B cell (primary cell): Measurements from ENCODE around the gene ADCY2. TPM values are rescaled to one million over a fixed set of nuclear protein-coding genes. Genes with fewer than 3 reads are reported as not detected.

Experiments
- ATAC-seq: fragments of 200-7000 bp; cut with Tn5 transposase; one replicate; pipeline ENCODE4 v1.10.0; 2021; ENCODE audit warnings: low read depth, mild to moderate bottlenecking, moderate number of reproducible peaks, moderate library complexity
- CTCF ChIA-PET: fragments of 350-600 bp; sonication (Branson Sonifier 250); formaldehyde crosslinking; loops from one replicate; lab custom pipeline; 2021; ENCODE audit warnings: antibody characterized with exemption, inconsistent platforms; lab: Charles Lee
- POLR2A ChIA-PET: fragments of 350-600 bp; sonication (Branson Sonifier 250); formaldehyde crosslinking; loops from one replicate; lab custom pipeline; 2021; ENCODE audit warnings: antibody characterized with exemption; lab: Charles Lee
- DNase-seq: peaks from one replicate; pipeline ENCODE4 v3.0.0; 2013
- H2AFZ ChIP-seq: 2 replicates; pipeline ENCODE4 v1.6.1; 2012; ENCODE audit warnings: mild to moderate bottlenecking, low read depth, low read length; ENCODE audit not compliant: insufficient read depth, poor library complexity, severe bottlenecking
- H3K27ac ChIP-seq, 2 donors: 1 replicate in 1 of 2; 2 replicates in 1 of 2; pipeline ENCODE4 v1.5.1; 2012 to 2013; ENCODE audit warnings: low read length in 2 of 2, mild to moderate bottlenecking in 2 of 2, moderate library complexity in 1 of 2
- H3K27me3 ChIP-seq, 4 experiments: fragments of 200-600 bp in 1 of 4; sonication (generic) in 1 of 4; replicated peaks in 1 of 4; 1 replicate in 2 of 4; 2 replicates in 2 of 4; pipeline versions ENCODE4 v1.6.1 to v1.7.0; 2013 to 2016; ENCODE audit warnings: low read length in 3 of 4, mild to moderate bottlenecking in 2 of 4, mixed read lengths in 1 of 4, moderate library complexity in 1 of 4; ENCODE audit not compliant: insufficient read depth in 4 of 4, control insufficient read depth in 3 of 4; ENCODE audit errors: control extremely low read depth in 1 of 4
- H3K36me3 ChIP-seq, 2 experiments: replicated peaks in 1 of 2; 1 replicate in 1 of 2; 2 replicates in 1 of 2; pipeline versions ENCODE4 v1.6.1 to v1.7.1; 2013; ENCODE audit warnings: low read length in 1 of 2; ENCODE audit not compliant: insufficient read depth in 2 of 2, control insufficient read depth in 1 of 2; ENCODE audit errors: control extremely low read depth in 1 of 2, extremely low read depth in 1 of 2
- H3K4me1 ChIP-seq, 2 donors: fragments of 200-600 bp in 1 of 2; sonication (generic) in 1 of 2; 1 replicate in 1 of 2; 2 replicates in 1 of 2; pipeline versions ENCODE4 v1.5.1 to v1.6.1; 2013 to 2017; ENCODE audit warnings: low read length in 2 of 2; ENCODE audit not compliant: control insufficient read depth in 2 of 2, insufficient read depth in 2 of 2
- H3K4me2 ChIP-seq: replicated peaks from 2 replicates; pipeline ENCODE3; 2012; ENCODE audit warnings: mild to moderate bottlenecking, low read depth, low read length; ENCODE audit not compliant: poor library complexity, severe bottlenecking
- H3K4me3 ChIP-seq, 5 experiments: fragments of 200-600 bp in 1 of 5; sonication (generic) in 1 of 5; 1 replicate in 3 of 5; 2 replicates in 2 of 5; pipeline versions ENCODE4 v1.5.1 to v1.7.0; 2011 to 2016; ENCODE audit warnings: low read length in 4 of 5, mild to moderate bottlenecking in 4 of 5, low read depth in 2 of 5, control low read depth in 1 of 5, moderate library complexity in 1 of 5; ENCODE audit not compliant: insufficient read depth in 1 of 5; ENCODE audit errors: control extremely low read depth in 1 of 5, extremely low read depth in 1 of 5
- H3K79me2 ChIP-seq: fragments of 200-600 bp; sonication (generic); one replicate; pipeline ENCODE4 v1.6.0; 2016; ENCODE audit warnings: low read length; ENCODE audit not compliant: control insufficient read depth, insufficient read depth
- H3K9ac ChIP-seq: fragments of 200-600 bp; sonication (generic); 2 replicates; pipeline ENCODE4 v1.6.1; 2017; ENCODE audit warnings: mild to moderate bottlenecking, low read length, moderate library complexity
- H3K9me3 ChIP-seq, 3 donors: one replicate each; pipeline versions ENCODE4 v1.6.1 to v1.7.1; 2013; ENCODE audit warnings: low read length in 2 of 3; ENCODE audit not compliant: control insufficient read depth in 2 of 3, insufficient read depth in 1 of 3; ENCODE audit errors: control extremely low read depth in 1 of 3
- H4K20me1 ChIP-seq: 2 replicates; pipeline ENCODE4 v1.6.0; 2012; ENCODE audit warnings: mild to moderate bottlenecking, low read length; ENCODE audit not compliant: insufficient read depth, control insufficient read depth, poor library complexity, severe bottlenecking
- H3K27ac Mint-ChIP-seq: one replicate; pipeline ENCODE4 v1.8.0; 2021; ENCODE audit warnings: mixed read lengths
- H3K27me3 Mint-ChIP-seq: one replicate; pipeline ENCODE4 v1.8.0; 2021; ENCODE audit warnings: mixed read lengths
- H3K4me1 Mint-ChIP-seq: one replicate; pipeline ENCODE4 v1.8.0; 2021; ENCODE audit warnings: mixed read lengths
- H3K4me3 Mint-ChIP-seq: one replicate; pipeline ENCODE4 v1.8.0; 2021; ENCODE audit warnings: mixed read lengths
- H3K9me3 Mint-ChIP-seq: one replicate; pipeline ENCODE4 v1.8.0; 2022; ENCODE audit warnings: mixed read lengths; ENCODE audit not compliant: insufficient read depth
- CTCF ChIP-seq: fragments of 200-600 bp; IDR thresholded peaks from one replicate; pipeline ENCODE4 v1.8.0; 2022; ENCODE audit warnings: antibody characterized with exemption, mild to moderate bottlenecking
- EZH2 ChIP-seq: IDR thresholded peaks from 2 replicates; pipeline ENCODE4 v1.6.1; 2012; ENCODE audit warnings: borderline replicate concordance, low read depth, mild to moderate bottlenecking, moderate library complexity, low read length; ENCODE audit not compliant: insufficient read depth, poor library complexity, severe bottlenecking
- WGBS: methylation state at CpG from one replicate; pipeline ENCODE4 v1.1.5; 2013; ENCODE audit warnings: missing lambda C conversion rate; ENCODE audit not compliant: insufficient coverage; 5-methylcytosine and 5-hydroxymethylcytosine counted together
- intact Hi-C: fragments of 100-400 bp; cut with micrococcal nuclease; formaldehyde crosslinking; loops from one replicate; pipeline ENCODE4 v1.10.0; 2022
- polyA plus RNA-seq: library from polyadenylated mRNA; depleted of rRNA; stranded (reverse); fragments of >200 nt; gene quantifications from 2 replicates; pipeline ENCODE4 v1.2.3, GENCODE V29; 2012
- total RNA-seq, 2 donors: library from RNA; stranded (reverse); fragments of 120-200 nt in 1 of 2; gene quantifications; 1 replicate in 1 of 2; 2 replicates in 1 of 2; pipeline versions ENCODE4 v1.2.3 to v1.2.4, GENCODE V29; 2013 to 2022

ADCY2 gene
- total and polyA plus RNA-seq, 2 donors (not counting 1 experiment from before 2014, with no cell fraction given), result not detected

- DNase-seq (no peak), ATAC-seq (no peak)
- H2AFZ ChIP-seq, result no peak overlapping the region
- Mint-ChIP-seq H3K4me3 (no peak overlapping the region), H3K27ac (no peak overlapping the region), H3K4me1 (no peaks in the 10 kb centered on the region), H3K9me3 (no peaks in the 10 kb centered on the region), H3K27me3 (no peaks in the 10 kb centered on the region)
- no peak for TF ChIP-seq EZH2
- no peak for TF ChIP-seq CTCF
- no peaks in the 10 kb centered on the region for H3K36me3 ChIP-seq
- H3K9me3 ChIP-seq, result peaks cover 0 to 8% (median 0%) of the 10 kb centered on the region in 3 donors
- CTCF ChIA-PET, result no interaction called here
- no peaks in the 10 kb centered on the region for H3K79me2 ChIP-seq
- no peak overlapping the region for H3K4me3 ChIP-seq
- 100% methylated on average over 5 of the region's 10 CpGs for WGBS
- no peaks in the 10 kb centered on the region for H3K27me3 ChIP-seq
- no peak overlapping the region for H3K27ac ChIP-seq
- no peaks in the 10 kb centered on the region for H3K4me1 ChIP-seq
- no peak overlapping the region for H3K4me2 ChIP-seq
- no peaks in the 10 kb centered on the region for H4K20me1 ChIP-seq
- POLR2A ChIA-PET, result no interaction called here
- H3K9ac ChIP-seq, result no peak overlapping the region
- intact Hi-C loops, result no loop called here
Measured at GRCh38 chr5:7412409-7412808, 16.5 kb downstream of the ADCY2 start.

GRCh38 chr5:7415123-7415522, 19.2 kb downstream of the ADCY2 start:
- no peak for TF ChIP-seq CTCF
- no peak for TF ChIP-seq EZH2
- ATAC-seq (no peak), DNase-seq (no peak)
- H3K4me2 ChIP-seq, result no peak overlapping the region
- no peak overlapping the region for H3K4me3 ChIP-seq
- no peaks in the 10 kb centered on the region for H3K4me1 Mint-ChIP-seq
- ChIA-PET POLR2A (no interaction called here), CTCF (no interaction called here)
- H3K27ac Mint-ChIP-seq, result no peak overlapping the region
- H3K9me3 Mint-ChIP-seq, result no peaks in the 10 kb centered on the region
- no peak overlapping the region for H3K9ac ChIP-seq
- H3K36me3 ChIP-seq, result no peaks in the 10 kb centered on the region
- no peak overlapping the region for H3K27ac ChIP-seq
- no peak overlapping the region for H2AFZ ChIP-seq
- intact Hi-C loops, result no loop called here
- no peaks in the 10 kb centered on the region for H4K20me1 ChIP-seq
- H3K4me3 Mint-ChIP-seq, result no peak overlapping the region
- no peaks in the 10 kb centered on the region for H3K4me1 ChIP-seq
- no peaks in the 10 kb centered on the region for H3K27me3 ChIP-seq
- peaks cover 0 to 10% (median 0%) of the 10 kb centered on the region in 3 donors for H3K9me3 ChIP-seq
- H3K27me3 Mint-ChIP-seq, result peaks cover 3% of the 10 kb centered on the region
- no peaks in the 10 kb centered on the region for H3K79me2 ChIP-seq
- 94% methylated on average over 7 of the region's 7 CpGs for WGBS
